NCI-H1436 treated with DMSO at 0.1 percent for 48 hours (cell line): ENCODE measurements around the gene CEP83.

Experiments used
- DNase-seq: peaks from one replicate; lab custom pipeline; 2025; lab: John Stamatoyannopoulos, UW

Gene CEP83

DNA sequence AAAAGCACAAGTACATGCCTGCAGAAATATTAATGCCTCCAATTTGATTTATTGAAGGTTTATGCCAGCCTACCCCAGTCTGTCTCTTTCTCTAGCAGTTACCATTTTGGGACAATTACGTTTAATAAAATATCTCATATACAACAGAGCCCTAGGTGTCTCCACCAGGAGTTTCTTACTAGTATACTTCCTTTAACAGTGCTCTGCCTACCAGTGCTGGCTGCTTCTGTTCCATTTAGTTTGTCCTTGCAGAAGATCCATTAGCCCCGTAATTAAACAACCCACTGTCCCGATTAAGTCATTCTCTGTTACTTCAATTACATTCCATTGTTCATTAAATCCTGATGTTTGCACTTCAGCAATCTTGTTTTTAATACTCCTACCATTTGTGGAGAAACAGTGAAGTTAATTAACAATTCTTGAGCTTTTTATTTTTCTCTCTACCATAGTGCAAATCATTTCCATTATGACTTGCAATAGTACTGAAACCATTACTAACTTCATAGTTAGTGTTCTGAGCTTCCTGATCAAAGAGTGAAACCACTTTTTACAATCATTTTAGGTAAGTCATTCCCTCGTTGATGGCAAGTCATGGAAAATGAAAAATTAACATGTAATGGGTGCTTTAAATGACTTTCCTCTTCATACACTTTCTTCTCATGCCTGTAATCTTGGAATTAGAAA is 190.2 kb downstream of the CEP83 start:
- no peak for DNase-seq

DNA sequence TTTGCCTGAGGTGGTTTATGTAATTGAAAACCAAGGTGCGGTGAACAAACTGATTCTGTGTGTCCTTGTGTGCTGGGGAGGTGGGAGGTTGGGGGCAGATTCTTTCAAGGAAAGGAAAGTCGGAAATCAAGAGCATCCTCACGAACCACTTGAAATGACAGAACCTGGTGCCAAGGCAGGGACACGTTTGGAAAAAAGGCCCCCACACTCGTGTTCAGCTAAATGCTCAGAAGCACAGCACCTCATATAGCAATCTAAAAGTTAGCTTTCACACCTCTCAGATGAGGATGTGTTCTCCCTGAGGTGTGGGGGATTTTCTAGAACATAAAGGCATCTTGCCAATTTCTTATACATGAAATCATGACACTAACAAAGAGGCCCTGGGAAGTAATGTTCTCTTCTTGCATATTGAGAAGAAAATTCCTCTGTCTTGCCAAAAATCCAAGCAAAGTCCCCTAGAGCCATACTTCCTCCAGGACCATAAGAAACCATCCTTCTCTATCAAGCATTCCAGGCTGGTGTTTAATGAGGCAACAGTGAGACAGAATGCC is 191.7 kb downstream of the CEP83 start:
- DNase-seq, result no peak

DNA sequence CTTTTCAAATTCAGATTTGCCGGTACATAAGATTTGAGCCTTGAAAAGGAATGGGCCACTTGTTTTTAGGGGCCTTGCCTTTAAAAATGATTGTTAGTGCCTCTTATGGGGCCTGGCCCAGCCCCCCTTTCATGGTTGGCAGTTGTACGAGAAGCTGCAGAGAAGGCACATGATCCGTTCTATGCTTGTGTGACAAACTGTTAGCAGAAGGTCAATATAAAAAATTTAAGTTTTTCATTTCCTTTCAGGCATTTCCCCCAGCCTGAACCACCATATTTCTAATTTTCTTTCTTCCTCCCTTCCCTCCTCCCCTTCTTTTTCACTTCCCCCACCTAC is 192.2 kb downstream of the CEP83 start:
- no peak for DNase-seq

DNA sequence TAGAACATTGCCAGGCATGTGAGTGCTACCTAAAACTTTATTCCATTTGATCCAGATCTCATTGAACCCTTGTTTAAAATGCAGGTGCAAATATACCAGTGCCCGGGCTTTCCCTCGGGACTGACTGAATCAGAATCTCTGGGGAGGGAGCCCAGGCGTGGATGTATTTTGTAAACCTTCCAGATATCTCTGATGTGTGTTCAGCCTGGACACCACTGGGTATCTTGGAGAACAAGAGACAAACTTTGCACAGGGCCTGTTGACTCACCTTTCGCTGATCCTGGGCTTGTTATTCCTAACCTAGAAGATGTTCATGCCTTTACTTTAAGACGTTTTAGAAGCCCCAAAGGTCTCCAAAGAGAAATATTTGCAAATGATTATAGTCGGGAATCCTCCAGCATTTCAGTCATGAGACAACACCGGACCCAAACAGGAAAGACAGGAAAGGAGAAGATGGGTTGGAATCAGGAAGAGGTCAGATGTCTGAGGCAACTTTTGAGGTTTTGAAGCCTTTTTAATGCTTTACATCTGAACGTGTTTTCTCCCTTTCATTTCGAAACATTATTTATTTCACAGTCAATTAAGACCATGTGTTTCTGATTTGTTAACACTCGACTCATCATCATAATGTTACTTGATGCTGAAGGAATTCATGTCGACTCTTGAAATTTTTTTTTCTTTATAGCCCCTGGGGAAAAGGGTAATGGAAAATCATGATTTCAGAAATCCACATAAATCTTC is 192.7 kb downstream of the CEP83 start:
- no peak for DNase-seq

DNA sequence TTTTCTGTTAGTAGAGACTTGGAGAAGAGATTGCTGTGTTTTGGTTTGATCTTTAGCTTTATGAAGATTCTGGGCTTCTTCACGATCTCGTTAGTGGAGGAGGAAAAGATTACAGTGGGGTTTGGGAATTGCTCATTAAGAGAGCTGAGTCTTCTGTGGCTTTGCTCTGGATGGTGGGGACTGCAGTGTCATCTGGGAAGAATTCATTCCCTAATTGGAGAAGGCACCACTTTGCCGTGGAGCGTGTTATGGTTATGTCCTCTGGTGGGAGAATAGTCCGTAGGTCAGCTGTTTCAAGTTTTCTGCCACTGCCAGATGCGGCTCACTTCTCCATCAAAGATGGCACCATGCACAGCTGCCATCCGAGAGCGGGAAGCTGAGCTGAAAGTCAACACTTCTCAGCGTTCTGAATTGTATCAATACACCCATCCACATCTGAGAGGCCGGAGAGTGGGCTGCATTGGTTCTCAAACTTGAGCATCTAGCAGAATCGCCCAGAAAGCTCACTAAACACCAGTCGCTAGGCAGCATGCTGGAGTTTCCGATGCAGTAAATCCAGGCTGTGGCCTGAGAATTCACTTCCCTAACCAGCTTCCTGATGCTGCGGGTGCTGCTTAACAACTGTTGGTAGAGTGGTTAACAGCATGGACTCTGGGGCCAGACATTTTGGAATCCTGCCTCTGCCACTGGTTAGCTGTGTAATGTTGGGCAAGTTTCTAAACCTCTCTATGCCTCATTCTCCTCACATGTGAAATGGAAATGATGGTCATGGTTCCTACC is 193.5 kb downstream of the CEP83 start:
- DNase-seq, result no peak

DNA sequence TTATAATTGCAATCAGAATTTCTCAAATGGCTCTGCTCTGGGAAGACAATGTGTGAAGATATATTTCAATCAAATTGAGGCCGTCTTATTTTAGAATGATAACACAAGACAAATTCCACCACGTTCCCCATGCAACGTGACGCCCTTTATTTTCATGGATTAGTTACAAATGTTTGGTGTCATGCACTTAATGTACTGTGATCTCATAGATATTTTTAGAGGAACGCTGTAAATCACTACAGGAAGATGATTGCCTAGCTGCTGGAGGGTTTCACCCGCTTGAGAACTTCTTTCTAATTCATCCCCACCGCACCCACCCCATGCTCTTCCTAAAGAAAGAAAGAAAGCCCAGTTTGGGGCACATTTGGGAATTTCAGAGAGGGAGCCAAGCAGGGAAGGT is 194.1 kb downstream of the CEP83 start:
- DNase-seq, result no peak

DNA sequence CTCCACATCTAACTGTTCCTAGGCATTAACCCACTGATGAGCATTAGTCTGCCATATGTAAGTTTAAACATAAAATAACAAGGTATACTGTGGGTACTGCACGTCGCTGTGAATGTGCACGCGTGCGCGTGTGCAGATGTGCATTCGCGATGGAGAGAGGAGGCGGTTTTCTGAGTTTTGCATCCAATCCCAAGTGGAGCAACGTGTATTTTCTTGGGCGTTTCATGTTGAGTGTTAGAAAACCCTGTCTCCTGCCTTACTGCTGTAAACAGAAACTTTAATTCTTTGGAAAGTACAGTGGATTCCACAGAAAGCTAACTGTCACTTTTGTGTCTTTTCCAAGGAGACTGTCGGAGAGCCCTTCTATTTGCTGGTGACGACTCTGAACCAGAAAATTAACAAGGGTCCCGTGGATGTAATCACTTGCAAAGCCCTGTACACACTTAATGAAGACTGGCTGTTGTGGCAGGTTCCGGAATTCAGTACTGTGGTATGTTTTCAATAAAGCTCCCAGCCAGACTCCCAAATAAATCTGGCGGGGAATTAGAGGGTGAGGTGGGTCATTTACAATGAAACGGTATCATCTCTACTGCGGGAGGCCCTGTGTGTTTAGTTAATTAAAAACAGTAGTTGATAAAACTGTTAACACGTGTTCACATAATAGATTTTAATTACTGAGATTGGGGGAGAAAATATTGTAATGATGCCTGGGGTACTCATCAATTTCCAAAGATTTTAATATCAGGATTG is 194.8 kb downstream of the CEP83 start:
- DNase-seq, result no peak

DNA sequence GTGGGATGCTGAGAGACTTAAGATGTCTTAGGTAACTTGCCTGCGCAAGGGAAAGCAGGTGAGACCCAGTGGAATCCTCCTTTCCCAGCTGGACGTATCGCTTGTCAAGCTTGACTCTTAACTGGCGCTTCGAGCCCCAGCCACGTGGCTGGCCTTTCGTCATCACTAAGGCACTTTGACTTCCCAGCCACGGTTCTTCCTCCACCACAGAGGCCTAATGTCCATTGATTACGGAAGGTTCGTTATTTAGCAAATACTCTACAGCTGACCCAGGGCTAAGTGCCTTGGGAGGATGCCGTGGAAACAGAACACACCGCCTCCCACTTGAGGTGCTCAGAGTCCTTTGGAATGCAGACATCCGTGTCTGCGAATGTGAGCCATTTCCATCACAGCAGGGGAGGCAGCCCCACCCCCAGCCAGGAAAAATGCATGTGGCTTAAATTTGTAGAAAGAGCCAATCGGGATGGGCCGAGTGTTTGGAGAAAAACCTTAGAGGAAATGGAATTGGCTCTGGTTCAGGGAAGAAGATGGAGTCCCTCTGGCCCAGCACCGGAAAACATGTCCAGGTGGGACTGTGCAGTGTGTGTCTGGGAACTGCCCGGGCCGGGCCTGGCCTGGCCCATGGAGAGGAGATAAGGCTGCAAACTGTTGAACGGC is 195.6 kb downstream of the CEP83 start:
- no peak for DNase-seq

DNA sequence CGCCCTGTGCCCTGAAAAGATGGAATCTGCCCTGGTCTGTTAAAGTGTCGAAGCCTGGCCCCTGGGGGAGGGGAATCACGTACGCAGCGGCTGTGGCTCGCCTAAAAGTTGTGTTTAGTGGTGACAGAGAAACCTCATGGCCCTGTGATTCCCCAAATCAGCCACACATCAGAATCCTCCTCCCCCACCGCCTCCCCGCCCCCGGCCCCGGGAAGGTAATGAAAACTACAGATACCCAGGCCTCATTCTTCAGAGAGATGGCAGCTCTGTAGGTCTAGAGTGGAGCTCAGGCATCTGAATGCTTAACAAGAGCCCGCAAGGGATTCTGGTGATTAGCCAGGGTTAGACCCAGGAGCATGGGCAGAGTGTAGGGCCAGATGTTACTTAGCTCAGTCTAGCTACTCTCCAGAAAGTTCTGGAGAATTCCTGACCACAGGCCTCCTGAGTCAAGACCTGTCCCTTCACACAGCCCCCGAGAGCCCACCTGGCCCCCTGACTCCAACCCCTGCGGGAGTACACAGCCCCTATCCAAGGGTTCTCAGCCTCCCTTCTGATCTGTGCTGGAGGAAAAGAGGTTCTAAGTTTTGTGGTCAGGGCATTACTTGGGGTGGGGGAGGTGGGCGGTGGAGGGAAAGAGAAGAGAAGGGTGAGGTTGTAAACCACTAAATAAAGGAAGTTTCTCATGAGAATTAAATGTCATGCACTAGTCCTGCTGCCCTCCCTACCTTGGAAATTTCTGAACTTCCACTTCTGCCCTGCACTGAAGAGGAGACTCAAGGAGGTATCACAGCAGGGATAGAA is 196.5 kb downstream of the CEP83 start:
- no peak for DNase-seq

DNA sequence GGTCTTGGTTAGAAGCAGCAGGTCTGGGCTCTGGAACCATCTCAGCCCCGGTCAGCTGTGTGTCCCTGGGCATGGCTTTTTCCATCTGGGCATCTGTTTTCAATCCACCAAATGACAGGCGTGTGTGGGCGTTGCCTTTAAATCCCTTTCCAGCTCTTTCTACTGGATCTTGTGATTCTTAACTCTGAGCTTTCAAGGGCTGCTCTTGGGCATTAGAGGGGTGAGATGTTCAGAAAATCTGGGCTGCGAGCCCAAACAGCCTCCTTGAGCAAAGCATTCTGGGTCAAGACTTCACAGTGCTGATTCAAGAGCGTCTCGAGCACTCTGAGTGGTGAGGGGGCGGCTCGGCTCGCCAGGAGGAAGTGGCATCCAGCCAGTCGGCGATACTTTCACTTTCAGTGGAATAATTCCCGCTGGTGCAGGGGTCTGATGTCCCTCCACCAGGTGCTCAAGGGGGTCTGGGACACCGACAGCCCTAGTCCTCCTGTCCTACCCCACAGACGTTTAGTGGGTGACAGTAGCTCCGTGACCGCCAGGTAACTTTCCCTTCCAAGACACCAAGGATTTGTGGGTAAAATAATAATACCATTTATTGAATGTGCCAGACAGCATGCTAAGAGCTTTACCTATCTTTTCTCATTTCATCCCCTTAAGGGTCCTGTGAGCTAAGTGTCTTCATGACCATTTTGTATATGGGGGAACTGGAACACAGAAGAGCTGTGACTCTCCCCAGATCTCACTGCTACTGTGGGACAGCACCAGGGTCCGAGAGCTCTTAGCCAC is 197.2 kb downstream of the CEP83 start:
- DNase-seq, result peak; percentile 29

DNA sequence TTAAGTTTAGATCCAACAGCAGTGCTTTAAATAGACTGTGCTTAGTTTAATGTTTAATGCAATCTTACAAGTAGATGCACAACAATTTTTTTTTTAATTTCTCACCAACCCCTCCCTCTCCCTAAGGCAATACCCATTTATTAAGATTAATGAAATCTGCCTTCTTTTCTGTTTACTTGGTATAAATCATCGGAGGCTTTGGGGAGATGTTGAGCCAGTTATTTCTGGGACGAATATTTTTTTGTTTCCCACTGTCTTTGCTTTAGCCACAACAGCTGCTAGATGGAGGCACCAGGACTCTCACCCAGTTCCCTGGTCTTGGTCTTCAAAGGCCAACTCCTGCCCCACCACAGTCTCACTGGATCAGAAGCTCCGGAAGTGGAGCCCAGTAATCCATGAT is 197.9 kb downstream of the CEP83 start:
- DNase-seq, result no peak

DNA sequence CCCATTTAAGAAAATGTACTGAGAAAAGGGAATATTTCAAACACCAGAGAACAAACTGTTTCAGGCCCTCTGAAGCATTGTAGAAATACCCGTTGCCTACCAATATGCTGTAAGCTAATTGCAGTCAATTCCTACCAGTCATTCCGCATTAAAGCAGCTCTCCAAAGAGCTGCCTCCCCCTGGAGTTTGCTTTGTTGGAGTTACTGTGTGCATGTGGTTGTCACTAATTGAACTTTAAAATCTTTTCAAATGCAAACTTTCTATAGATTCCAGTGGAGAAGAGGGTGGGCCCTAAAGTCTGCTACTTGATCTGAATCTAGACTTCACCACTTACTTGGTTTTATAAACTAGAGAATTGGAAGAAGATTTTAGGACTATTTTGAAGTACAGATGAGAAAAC is 198.5 kb downstream of the CEP83 start:
- DNase-seq, result no peak

DNA sequence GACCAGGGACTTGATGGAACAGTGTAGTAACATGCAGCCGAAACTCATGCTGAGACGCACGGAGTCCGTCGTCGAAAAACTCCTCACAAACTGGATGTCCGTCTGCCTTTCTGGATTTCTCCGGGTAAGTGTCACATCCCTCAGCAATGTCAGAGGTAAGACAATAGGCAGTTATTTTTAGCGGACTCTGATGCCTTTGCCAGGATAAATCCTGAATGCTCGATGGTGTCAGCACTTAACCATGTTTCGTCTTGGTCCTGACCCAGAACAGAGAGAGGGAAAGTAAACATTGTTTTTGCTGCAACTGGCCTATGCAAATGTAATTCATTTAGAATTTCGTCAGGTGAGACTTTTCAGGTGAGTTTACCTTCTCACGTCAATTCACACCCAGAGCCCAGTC is 198.9 kb downstream of the CEP83 start:
- no peak for DNase-seq

DNA sequence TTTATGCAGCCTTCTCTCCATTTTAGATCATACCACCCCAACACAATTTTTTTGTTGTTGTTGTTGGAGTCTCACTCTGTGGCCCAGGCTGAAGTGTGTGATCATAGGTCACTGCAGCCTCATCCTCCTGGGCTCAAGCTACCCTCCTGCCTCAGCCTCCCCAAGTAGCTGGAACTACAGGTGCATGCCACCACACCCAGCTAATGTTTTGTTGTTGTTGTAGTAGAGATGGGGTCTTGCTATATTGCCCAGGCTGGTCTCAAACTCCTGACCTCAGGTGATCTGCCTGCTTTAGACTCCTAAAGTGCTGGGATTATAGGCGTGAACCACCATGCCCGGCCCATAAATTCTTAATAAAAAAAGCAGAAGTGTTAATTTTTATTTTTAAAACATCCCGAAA is 199.7 kb downstream of the CEP83 start:
- DNase-seq, result no peak

DNA sequence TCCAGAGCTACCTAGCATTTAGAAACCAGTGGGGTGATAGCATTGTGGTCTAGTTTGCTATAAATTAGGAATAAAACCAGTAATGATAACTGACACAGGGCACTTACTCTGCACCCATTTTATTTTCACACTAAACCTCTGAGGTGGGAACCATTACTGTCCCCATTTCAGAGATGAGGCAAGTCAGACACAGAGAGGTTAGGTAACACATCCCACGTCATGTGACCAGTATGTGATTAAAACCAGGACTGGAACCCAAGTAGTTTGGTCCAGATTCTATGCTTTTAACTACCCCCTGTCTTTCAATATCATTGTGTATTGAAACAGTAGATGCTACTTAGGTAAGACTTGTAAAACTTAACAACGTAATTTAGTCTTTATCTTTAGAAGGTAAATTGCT is 201.1 kb downstream of the CEP83 start:
- no peak for DNase-seq
